ENCODE results near the gene GPR25.

Gene GPR25

DNA sequence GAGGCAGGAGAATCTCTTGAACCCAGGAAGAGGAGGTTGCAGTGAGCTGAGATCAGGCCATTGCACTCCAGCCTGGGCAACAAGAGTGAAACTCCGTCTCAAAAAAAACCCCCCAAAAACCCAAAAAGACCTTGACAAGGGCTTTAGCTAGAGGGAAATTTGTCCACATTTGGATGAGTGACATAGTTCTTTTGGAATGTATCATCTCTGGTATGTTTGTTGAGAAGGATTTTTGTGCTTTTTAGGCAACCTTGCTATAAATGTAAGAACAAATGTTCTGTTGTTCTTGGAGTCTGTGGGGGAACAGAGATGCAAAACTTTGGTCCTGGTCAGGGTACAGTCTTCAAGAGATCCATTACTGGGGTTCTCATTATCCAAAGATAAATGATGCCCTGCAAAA, 50.8 kb downstream of the GPR25 start:
- Histone ChIP-seq H3K4me1 (ENCODE audit: control insufficient read depth, insufficient read depth, low read length) (no peaks in the 10 kb centered on the region), H3K4me3 (ENCODE audit: low read length) (no peak overlapping the region), H3K36me3 (ENCODE audit: control insufficient read depth, insufficient read depth, low read length) (no peaks in the 10 kb centered on the region), H3K27me3 (ENCODE audit: control insufficient read depth, insufficient read depth, low read length) (no peaks in the 10 kb centered on the region), H3K9me3 (ENCODE audit: control insufficient read depth, low read length) (no peaks in the 10 kb centered on the region), H3K9ac (ENCODE audit: low read length) (no peak overlapping the region)
